ENCODE data around the gene SPRN.
"Not testable (repeated sequence)": the region's sequence is repeated elsewhere in the genome, so short reads cannot be mapped to it uniquely, and the experiment has no call there.

The SPRN gene

GRCh38 chr10:133424601-133425000 is at the start of gene SPRN:
Gene SPRN (minus strand): TSS chr10:133424625. CDS start chr10:133423681, 944 bp downstream.
- not testable (repeated sequence) for DNase-seq (ENCODE audit: low read depth)

DNA sequence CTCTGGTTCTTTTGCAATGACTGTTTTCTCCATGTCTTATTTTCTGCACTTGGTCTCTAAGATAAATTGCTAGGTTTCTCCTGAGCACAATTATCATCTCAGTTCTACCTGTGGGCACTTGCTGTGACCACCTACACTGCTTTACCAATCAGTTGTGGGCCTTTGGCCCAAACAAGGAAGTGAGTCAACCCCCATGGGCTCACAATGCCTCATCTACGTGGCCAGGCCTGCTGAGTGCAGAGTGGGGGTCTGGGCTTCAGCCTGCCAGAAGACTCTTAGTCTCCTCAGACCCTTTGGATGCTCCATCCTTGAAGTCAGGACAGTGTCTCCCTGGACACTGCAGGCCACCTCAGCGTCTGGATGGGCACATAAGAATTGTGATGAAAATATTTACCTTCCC is 49.6 kb upstream of the SPRN start:
- no peak for DNase-seq (ENCODE audit: low read depth)

DNA sequence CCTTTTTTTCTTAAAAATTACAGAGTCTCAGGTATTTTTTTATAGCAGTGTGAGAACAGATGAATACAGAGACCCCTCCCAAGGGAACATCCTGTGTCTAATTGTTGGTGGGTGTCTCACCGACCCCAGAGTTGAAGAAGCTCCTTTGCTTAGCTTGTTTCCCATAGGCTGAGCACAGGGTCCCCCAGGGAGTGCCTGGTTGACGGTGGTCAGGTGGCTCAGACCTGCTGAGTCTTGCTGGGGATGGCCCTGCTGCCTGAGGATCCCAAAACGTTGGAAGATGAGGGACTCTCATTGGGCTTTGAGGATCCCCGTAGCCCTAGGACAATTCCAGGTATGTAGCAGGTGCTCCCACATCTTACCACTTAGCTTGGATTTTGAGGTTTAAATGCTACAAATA is 48.8 kb upstream of the SPRN start:
- no peak for DNase-seq (ENCODE audit: low read depth)

- no peak for DNase-seq (ENCODE audit: low read depth)
These were observed 47.1 kb upstream of the SPRN start for GRCh38 chr10:133471300-133472109.

GRCh38 chr10:133469205-133469604 is 44.8 kb upstream of the SPRN start:
- not testable (repeated sequence) for DNase-seq (ENCODE audit: low read depth)

GRCh38 chr10:133467286-133467911 is 43.0 kb upstream of the SPRN start:
- DNase-seq (ENCODE audit: low read depth) = no peak

GRCh38 chr10:133466683-133467275 is 42.4 kb upstream of the SPRN start:
- no peak for DNase-seq (ENCODE audit: low read depth)

DNA sequence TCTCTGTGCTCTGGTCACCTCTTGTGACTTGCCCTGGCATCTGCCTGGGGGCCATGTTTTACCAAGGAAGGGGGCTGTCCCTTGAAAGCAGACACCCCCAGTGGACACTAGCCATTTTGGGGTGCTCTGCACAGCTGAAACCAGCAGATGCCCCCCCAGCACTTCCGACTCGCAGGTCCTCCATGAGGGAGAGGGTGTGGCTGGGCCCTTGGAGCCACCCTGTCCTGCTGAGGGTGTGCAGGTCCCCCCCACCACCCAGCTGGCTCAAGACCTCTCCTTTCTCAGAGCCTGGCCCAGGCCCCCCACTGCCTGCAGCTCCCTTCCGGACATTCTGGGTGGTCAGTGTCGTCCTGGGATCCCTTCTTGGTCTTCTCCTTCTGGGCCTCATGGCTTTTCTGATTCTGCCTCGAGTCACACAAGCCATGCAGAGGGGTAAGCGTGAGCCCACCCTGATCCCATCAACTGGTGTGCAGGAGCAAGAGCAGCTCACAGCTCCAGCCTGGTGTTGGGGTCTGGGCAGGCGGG is 41.6 kb upstream of the SPRN start:
- DNase-seq (ENCODE audit: low read depth) = no peak

- DNase-seq (ENCODE audit: low read depth) = no peak
These were observed 40.9 kb upstream of the SPRN start for GRCh38 chr10:133465191-133465949.

- DNase-seq (ENCODE audit: low read depth) = no peak
These were observed 40.2 kb upstream of the SPRN start for GRCh38 chr10:133464582-133465031.

- DNase-seq (ENCODE audit: low read depth) = no peak
These were observed 38.3 kb upstream of the SPRN start for GRCh38 chr10:133462512-133463305.

- DNase-seq (ENCODE audit: low read depth) = no peak
These were observed 37.4 kb upstream of the SPRN start for GRCh38 chr10:133461841-133462240.

DNA sequence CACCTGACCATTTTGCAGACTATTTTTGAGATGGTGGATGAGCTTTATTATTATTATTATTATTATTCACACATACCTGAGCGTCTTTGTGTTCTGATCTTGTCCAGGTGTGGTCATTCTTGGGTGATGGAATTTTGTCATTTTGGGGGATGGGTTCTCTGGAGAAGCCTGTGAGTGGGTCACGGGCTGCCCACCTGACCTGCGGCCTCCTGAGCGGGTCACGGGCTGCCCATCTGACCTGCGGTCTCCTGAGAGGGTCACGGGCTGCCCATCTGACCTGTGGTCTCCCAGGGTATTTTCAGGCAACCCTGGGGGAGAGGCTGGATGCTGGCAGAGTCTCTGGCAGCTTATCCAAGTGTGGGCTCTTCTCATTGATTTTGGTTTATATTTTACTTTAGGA is 36.6 kb upstream of the SPRN start:
- DNase-seq (ENCODE audit: low read depth) = no peak

DNA sequence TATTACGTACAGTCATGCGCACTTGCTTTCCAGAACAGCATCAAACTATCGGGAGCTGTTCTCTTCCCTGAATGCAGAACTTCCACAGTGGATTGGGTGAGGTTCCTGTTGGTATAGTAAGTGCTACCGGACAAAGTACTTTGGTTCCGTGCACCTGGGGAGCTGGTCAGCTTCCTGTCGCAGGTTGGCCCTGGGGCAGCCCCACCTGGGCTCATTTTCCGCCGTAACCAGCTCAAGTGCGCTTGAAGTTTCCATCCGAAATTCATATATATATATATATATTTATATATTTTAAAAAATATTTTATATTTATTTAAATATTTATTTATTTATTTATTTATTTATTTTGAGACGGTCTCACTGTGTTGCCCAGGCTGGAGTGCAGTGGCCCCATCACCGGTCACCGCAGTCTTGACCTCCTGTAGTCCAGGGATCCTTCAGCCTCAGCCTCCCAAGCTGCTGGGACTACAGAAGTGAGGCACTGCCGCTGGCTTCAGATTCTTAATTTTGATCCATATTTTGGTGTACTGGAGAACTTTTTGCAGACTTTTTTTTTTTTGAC is 35.9 kb upstream of the SPRN start:
- no peak for DNase-seq (ENCODE audit: low read depth)

GRCh38 chr10:133459454-133460207 is 35.2 kb upstream of the SPRN start:
- no peak for DNase-seq (ENCODE audit: low read depth)

GRCh38 chr10:133458710-133459453 is 34.5 kb upstream of the SPRN start:
- no peak for DNase-seq (ENCODE audit: low read depth)

- no peak for DNase-seq (ENCODE audit: low read depth)
These were observed 33.7 kb upstream of the SPRN start for GRCh38 chr10:133458021-133458709.

- DNase-seq (ENCODE audit: low read depth) = no peak
These were observed 32.8 kb upstream of the SPRN start for GRCh38 chr10:133457100-133457841.

Measured in stimulated activated CD8-positive, alpha-beta memory T cell treated with anti-CD3 and anti-CD28 coated beads, Interleukin-12 subunit alpha, Interleukin-12 subunit beta, amount 100 ng/mL, for 1 hour (primary cell).